Cardiac muscle cell (in vitro differentiated cells and primary cell): ENCODE measurements around the gene RPL31. TPM values are rescaled to one million over a fixed set of nuclear protein-coding genes. Genes with fewer than 3 reads are reported as not detected.

Source experiments
- DNase-seq, 2 donors: peaks; one replicate each; pipeline versions ENCODE4 v3.0.0 to v3.0.0-alpha.2; 2010 to 2017; ENCODE audit warnings: low read depth in 1 of 2, low spot score in 1 of 2
- H3K27ac ChIP-seq: fragments of 200-600 bp; sonication (generic); 2 replicates; pipeline ENCODE4 v1.5.1; 2016
- H3K27me3 ChIP-seq: fragments of 200-600 bp; sonication (generic); 2 replicates; pipeline ENCODE4 v1.6.0; 2016; ENCODE audit warnings: control low read depth
- H3K36me3 ChIP-seq: fragments of 200-600 bp; sonication (generic); 2 replicates; pipeline ENCODE4 v1.5.1; 2016; ENCODE audit warnings: control low read depth
- H3K4me1 ChIP-seq: fragments of 200-600 bp; sonication (generic); 2 replicates; pipeline ENCODE4 v1.8.1; 2017; ENCODE audit warnings: low read depth, mild to moderate bottlenecking, mixed run types
- H3K4me3 ChIP-seq: fragments of 200-600 bp; sonication (generic); 2 replicates; pipeline ENCODE4 v1.5.1; 2016; ENCODE audit warnings: mild to moderate bottlenecking
- H3K9me3 ChIP-seq: fragments of 200-600 bp; sonication (generic); 2 replicates; pipeline ENCODE4 v1.5.1; 2017; ENCODE audit warnings: low read depth, mild to moderate bottlenecking, control low read depth
- CTCF ChIP-seq: IDR thresholded peaks from 2 replicates; pipeline ENCODE4 v1.5.1; 2012; ENCODE audit warnings: low read depth, mild to moderate bottlenecking, low read length
- polyA plus RNA-seq: library from polyadenylated mRNA; unstranded; fragments of >200 nt; fragmentation: Nextera tagmentation; extraction: Ambion mirVana; gene quantifications from 2 replicates; pipeline ENCODE4 v1.2.1, GENCODE V29; 2016
- total RNA-seq: library from RNA; depleted of rRNA; stranded (reverse); fragments of >200 nt; gene quantifications from 2 replicates; pipeline ENCODE4 v1.2.3, GENCODE V29; 2016

The RPL31 gene
- total and polyA plus RNA-seq, 2 experiments from 2014 or later, result 458 to 1,385 TPM

GRCh38 chr2:100995309-100996075 is 6.6 kb upstream of the RPL31 start:
- no peaks in the 10 kb centered on the region for H3K9me3 ChIP-seq
- no peak for TF ChIP-seq CTCF
- no peak for DNase-seq
- no peaks in the 10 kb centered on the region for H3K27me3 ChIP-seq
- H3K27ac ChIP-seq, result no peak overlapping the region
- H3K4me1 ChIP-seq, result no peaks in the 10 kb centered on the region
- H3K36me3 ChIP-seq, result no peaks in the 10 kb centered on the region
- no peak overlapping the region for H3K4me3 ChIP-seq

GRCh38 chr2:100997509-100998234 is 4.4 kb upstream of the RPL31 start:
- peaks cover 4% of the 10 kb centered on the region for H3K4me1 ChIP-seq
- H3K27ac ChIP-seq, result no peak overlapping the region
- no peaks in the 10 kb centered on the region for H3K27me3 ChIP-seq
- H3K4me3 ChIP-seq, result no peak overlapping the region
- no peaks in the 10 kb centered on the region for H3K36me3 ChIP-seq
- no peak for TF ChIP-seq CTCF
- H3K9me3 ChIP-seq, result no peaks in the 10 kb centered on the region
- no peak for DNase-seq

- Histone ChIP-seq H3K27ac (no peak overlapping the region), H3K27me3 (no peaks in the 10 kb centered on the region), H3K4me1 (peaks cover 4% of the 10 kb centered on the region)
These were observed 3.9 kb upstream of the RPL31 start for GRCh38 chr2:100998235-100998573.

GRCh38 chr2:100999995-101000394 is 2.1 kb upstream of the RPL31 start:
- Histone ChIP-seq H3K9me3 (no peaks in the 10 kb centered on the region), H3K4me1 (peaks cover 4% of the 10 kb centered on the region), H3K27ac (no peak overlapping the region), H3K4me3 (no peak overlapping the region), H3K36me3 (peaks cover 15% of the 10 kb centered on the region), H3K27me3 (no peaks in the 10 kb centered on the region)
- no peak for DNase-seq
- no peak for TF ChIP-seq CTCF

More at GRCh38 chr2:100998235-100998573, 3.9 kb upstream of the RPL31 start:
- Histone ChIP-seq H3K36me3 (no peaks in the 10 kb centered on the region), H3K4me3 (no peak overlapping the region), H3K9me3 (no peaks in the 10 kb centered on the region)
- DNase-seq, result no peak
- no peak for TF ChIP-seq CTCF

GRCh38 chr2:101002562-101003277 is 631 bp downstream of the RPL31 start:
- H3K4me3 ChIP-seq, result peak overlapping the region; percentile 90
- peaks cover 4% of the 10 kb centered on the region for H3K4me1 ChIP-seq
- DNase-seq, result peak in 1 of 2 donors; percentile 25
- peak overlapping the region; percentile 92 for H3K27ac ChIP-seq
- no peaks in the 10 kb centered on the region for H3K9me3 ChIP-seq
- H3K36me3 ChIP-seq, result peaks cover 40% of the 10 kb centered on the region
- H3K27me3 ChIP-seq, result no peaks in the 10 kb centered on the region
- TF ChIP-seq CTCF, result no peak
